HFFc6 (cell line): ENCODE measurements around the gene SPRR1B. TPM values are rescaled to one million over a fixed set of nuclear protein-coding genes. Genes with fewer than 3 reads are reported as not detected.
A peak's percentile ranks its signal among the peaks of the same experiment; 100 is the strongest.

Experiments
- DNase-seq: peaks from one replicate; pipeline ENCODE4 v3.0.0-alpha.2; 2018
- H3K27ac Mint-ChIP-seq: 2 replicates; pipeline ENCODE4 v1.8.0; 2020; ENCODE audit warnings: mild to moderate bottlenecking, mixed read lengths
- H3K27me3 Mint-ChIP-seq: 2 replicates; pipeline ENCODE4 v1.8.0; 2021; ENCODE audit warnings: mild to moderate bottlenecking, moderate library complexity, mixed read lengths; ENCODE audit not compliant: insufficient read depth
- H3K36me3 Mint-ChIP-seq: 2 replicates; pipeline ENCODE4 v1.8.0; 2021; ENCODE audit warnings: low read depth, mixed read lengths
- H3K4me1 Mint-ChIP-seq: 2 replicates; pipeline ENCODE4 v1.8.0; 2020; ENCODE audit warnings: low read depth, mixed read lengths
- H3K4me3 Mint-ChIP-seq: 2 replicates; pipeline ENCODE4 v1.8.0; 2020; ENCODE audit warnings: mild to moderate bottlenecking, moderate library complexity, mixed read lengths
- H3K9me3 Mint-ChIP-seq: 2 replicates; pipeline ENCODE4 v1.8.0; 2020; ENCODE audit warnings: mild to moderate bottlenecking, mixed read lengths
- CTCF ChIP-seq: fragments of 200-600 bp; sonication (generic); IDR thresholded peaks from 2 replicates; pipeline ENCODE4 v1.5.0; 2021; ENCODE audit warnings: antibody characterized with exemption, mild to moderate bottlenecking
- total RNA-seq, 6 experiments: library from RNA; stranded (reverse); fragmentation: NEBNext Ultra II Directional; extraction: Animal tissue kit (Norgen Biotek cat#: 25700); gene quantifications; 2 replicates in 1 of 6; 3 replicates in 5 of 6; pipeline ENCODE4 v1.2.3, GENCODE V29; 2021

Gene SPRR1B
- total RNA-seq, 6 experiments from 2014 or later = not detected

- Mint-ChIP-seq H3K27me3 (no peaks in the 10 kb centered on the region; the same call in none of the 2 replicates), H3K4me1 (no peaks in the 10 kb centered on the region), H3K27ac (no peak overlapping the region), H3K36me3 (no peaks in the 10 kb centered on the region), H3K4me3 (no peak overlapping the region), H3K9me3 (peaks cover 15% of the 10 kb centered on the region; the same call in 1 of the 2 replicates)
- DNase-seq = no peak
- no peak for TF ChIP-seq CTCF
These were observed 6.6 kb upstream of the SPRR1B start for GRCh38 chr1:153024413-153024812.

DNA sequence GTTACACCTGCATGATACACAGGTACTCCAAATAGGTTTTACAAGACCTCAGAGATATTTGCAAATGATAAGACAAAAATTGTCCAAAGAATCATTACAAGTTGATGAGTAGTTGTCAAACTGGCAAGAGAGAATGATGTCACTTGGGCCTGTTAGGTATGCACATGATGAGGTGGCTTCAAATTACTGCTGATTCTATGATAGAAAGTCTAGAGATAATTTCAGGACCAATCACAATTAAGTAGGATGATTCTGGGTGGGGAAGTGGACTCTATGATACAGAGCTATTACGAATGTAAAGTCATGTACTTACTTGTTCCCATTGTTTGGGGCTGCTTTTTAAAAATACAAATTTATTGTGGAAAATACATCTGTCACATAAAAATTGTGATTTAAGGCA lies 5.2 kb upstream of the SPRR1B start:
- DNase-seq = no peak
- H3K36me3 Mint-ChIP-seq = no peaks in the 10 kb centered on the region
- no peak overlapping the region for H3K4me3 Mint-ChIP-seq
- H3K27me3 Mint-ChIP-seq = no peaks in the 10 kb centered on the region; the same call in none of the 2 replicates
- H3K9me3 Mint-ChIP-seq = peaks cover 16% of the 10 kb centered on the region; the same call in 1 of the 2 replicates
- no peak overlapping the region for H3K27ac Mint-ChIP-seq
- no peak for TF ChIP-seq CTCF
- H3K4me1 Mint-ChIP-seq = no peaks in the 10 kb centered on the region

- DNase-seq = no peak
- TF ChIP-seq CTCF = no peak
- Mint-ChIP-seq H3K4me1 (no peaks in the 10 kb centered on the region; the same call in 1 of the 2 replicates), H3K27ac (no peak overlapping the region), H3K36me3 (no peaks in the 10 kb centered on the region), H3K27me3 (no peaks in the 10 kb centered on the region; the same call in none of the 2 replicates), H3K9me3 (peaks cover 17% of the 10 kb centered on the region; the same call in 1 of the 2 replicates), H3K4me3 (no peak overlapping the region)
These were observed 2.2 kb upstream of the SPRR1B start for GRCh38 chr1:153028766-153029165.

- H3K4me1 Mint-ChIP-seq = no peaks in the 10 kb centered on the region; the same call in 1 of the 2 replicates
- peaks cover 21% of the 10 kb centered on the region; the same call in 1 of the 2 replicates for H3K9me3 Mint-ChIP-seq
- no peaks in the 10 kb centered on the region for H3K36me3 Mint-ChIP-seq
- no peak for TF ChIP-seq CTCF
- no peak overlapping the region for H3K4me3 Mint-ChIP-seq
- no peak for DNase-seq
- H3K27ac Mint-ChIP-seq = no peak overlapping the region
- H3K27me3 Mint-ChIP-seq = no peaks in the 10 kb centered on the region; the same call in 1 of the 2 replicates
These were observed 1.1 kb downstream of the SPRR1B start for GRCh38 chr1:153032073-153032472.

- H3K4me3 Mint-ChIP-seq = no peak overlapping the region
- DNase-seq = peak; percentile 65
- H3K9me3 Mint-ChIP-seq = peaks cover 21% of the 10 kb centered on the region; the same call in 1 of the 2 replicates
- no peak overlapping the region for H3K27ac Mint-ChIP-seq
- TF ChIP-seq CTCF = peak; percentile 50; the same call in 1 of the 2 replicates
- H3K36me3 Mint-ChIP-seq = no peaks in the 10 kb centered on the region
- no peaks in the 10 kb centered on the region; the same call in 1 of the 2 replicates for H3K27me3 Mint-ChIP-seq
- H3K4me1 Mint-ChIP-seq = no peaks in the 10 kb centered on the region; the same call in 1 of the 2 replicates
These were observed 1.8 kb downstream of the SPRR1B start for GRCh38 chr1:153032677-153033308.
